Mucosa of descending colon (tissue), 3 donors: ENCODE results near the gene ZNF423. TPM values are rescaled to one million over a fixed set of nuclear protein-coding genes. Genes with fewer than 3 reads are reported as not detected.

ENCODE experiments used
- ATAC-seq: fragments of 200-7000 bp; cut with Tn5 transposase; one replicate; pipeline ENCODE4 v1.9.1; 2020; ENCODE audit warnings: mild to moderate bottlenecking, moderate library complexity
- DNase-seq, 3 donors: peaks; one replicate each; pipeline ENCODE4 v3.0.0-alpha.2; 2020
- H3K36me3 ChIP-seq: fragments of 200-600 bp; one replicate; pipeline ENCODE4 v1.8.0; 2021; ENCODE audit warnings: low read depth, mild to moderate bottlenecking
- H3K4me1 ChIP-seq: fragments of 200-600 bp; one replicate; pipeline ENCODE4 v1.8.0; 2021; ENCODE audit warnings: low read depth, mild to moderate bottlenecking
- H3K4me3 ChIP-seq: fragments of 200-600 bp; one replicate; pipeline ENCODE4 v1.8.0; 2021; ENCODE audit warnings: mild to moderate bottlenecking
- H3K9me3 ChIP-seq: fragments of 200-600 bp; one replicate; pipeline ENCODE4 v1.8.0; 2021; ENCODE audit warnings: mild to moderate bottlenecking
- intact Hi-C, 2 donors: fragments of 100-400 bp; cut with DNase I in 1 of 2; cut with micrococcal nuclease in 1 of 2; formaldehyde crosslinking; loops; one replicate each; pipeline versions ENCODE4 v1.11.0 to v1.11.1; 2022; cut with DNase I, micrococcal nuclease
- total RNA-seq, 3 donors: library from RNA; stranded (reverse); fragmentation: NEBNext Ultra II Directional in 2 of 3; extraction: Animal tissue kit (Norgen Biotek cat#: 25700) in 2 of 3; gene quantifications; one replicate each; pipeline versions ENCODE4 v1.2.1 to v1.2.4, GENCODE V29; 2021 to 2023
- TF ChIP-seq, protein P1 (sequence below): fragments of 200-600 bp; IDR thresholded peaks from one replicate; pipeline ENCODE4 v1.8.0; 2022; ENCODE audit warnings: antibody characterized with exemption, mild to moderate bottlenecking
- donor health status: DM: no; HTN: no; CAD: no; lungs with moderate emphysema.
- donor health status: DM: no; HTN: no; CAD: no.
- donor health status: DM: no; HTN: yes; CAD: no.

The ZNF423 gene
- total RNA-seq, 3 donors from 2014 or later, result 6.7 to 11.6 (median 11.0) TPM

DNA sequence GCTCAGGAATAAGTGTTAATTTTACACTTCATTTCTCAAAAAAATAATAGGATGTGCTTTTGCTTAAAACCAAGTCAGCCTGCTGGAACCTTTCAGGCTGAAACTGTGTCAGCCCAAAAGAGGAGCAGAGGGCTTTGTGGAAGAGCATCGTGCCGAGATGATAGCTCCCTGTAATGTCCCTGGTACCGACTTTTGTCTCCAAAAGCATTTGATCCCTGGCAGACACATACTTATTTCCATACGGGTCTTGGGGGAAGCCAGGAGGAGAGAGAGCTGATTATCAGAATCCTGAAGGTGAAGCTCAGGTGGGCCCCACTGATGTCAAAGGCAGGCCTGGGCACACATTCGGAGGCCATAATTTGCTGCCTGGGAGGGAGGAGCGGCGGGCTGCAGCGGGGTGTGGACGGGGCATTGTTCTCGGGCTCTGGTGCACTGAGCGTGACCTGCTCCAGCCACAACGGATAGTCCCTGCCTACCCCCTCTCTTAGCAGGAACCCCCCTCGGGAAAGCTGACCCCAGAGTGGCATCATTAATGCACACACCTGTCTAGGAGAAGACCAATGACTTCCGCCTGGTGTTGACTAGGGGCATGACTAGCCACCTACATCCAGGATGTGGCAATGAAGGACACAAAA is 326.4 kb downstream of the ZNF423 start:
- Histone ChIP-seq H3K4me1 (no peaks in the 10 kb centered on the region), H3K4me3 (no peak overlapping the region), H3K9me3 (no peaks in the 10 kb centered on the region), H3K36me3 (no peaks in the 10 kb centered on the region)
- TF ChIP-seq, protein P1, sequence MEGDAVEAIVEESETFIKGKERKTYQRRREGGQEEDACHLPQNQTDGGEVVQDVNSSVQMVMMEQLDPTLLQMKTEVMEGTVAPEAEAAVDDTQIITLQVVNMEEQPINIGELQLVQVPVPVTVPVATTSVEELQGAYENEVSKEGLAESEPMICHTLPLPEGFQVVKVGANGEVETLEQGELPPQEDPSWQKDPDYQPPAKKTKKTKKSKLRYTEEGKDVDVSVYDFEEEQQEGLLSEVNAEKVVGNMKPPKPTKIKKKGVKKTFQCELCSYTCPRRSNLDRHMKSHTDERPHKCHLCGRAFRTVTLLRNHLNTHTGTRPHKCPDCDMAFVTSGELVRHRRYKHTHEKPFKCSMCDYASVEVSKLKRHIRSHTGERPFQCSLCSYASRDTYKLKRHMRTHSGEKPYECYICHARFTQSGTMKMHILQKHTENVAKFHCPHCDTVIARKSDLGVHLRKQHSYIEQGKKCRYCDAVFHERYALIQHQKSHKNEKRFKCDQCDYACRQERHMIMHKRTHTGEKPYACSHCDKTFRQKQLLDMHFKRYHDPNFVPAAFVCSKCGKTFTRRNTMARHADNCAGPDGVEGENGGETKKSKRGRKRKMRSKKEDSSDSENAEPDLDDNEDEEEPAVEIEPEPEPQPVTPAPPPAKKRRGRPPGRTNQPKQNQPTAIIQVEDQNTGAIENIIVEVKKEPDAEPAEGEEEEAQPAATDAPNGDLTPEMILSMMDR, result no peak
- ATAC-seq (no peak), DNase-seq (no peak)
- intact Hi-C loops, result no loop called here

DNA sequence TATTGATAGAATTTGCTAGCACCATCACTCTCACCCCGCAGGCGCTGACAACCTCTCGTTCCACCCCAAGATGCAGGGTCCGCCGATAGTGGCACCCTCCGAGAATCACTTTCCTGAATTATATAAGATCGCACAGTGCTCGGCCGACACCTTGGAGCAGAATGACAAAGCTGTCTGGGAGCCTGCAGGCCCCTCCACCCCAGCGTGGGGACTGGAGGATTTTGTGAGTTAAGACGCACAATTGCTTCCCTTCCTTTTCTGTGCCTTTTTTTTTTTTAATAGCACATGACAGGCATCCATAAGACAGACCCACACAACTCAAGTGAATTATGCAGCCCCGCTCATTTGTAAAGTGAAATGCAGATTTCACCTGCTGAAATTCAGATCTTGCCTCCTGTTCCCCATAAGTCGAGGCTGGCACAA is 327.0 kb downstream of the ZNF423 start:
- Histone ChIP-seq H3K36me3 (no peaks in the 10 kb centered on the region), H3K9me3 (no peaks in the 10 kb centered on the region), H3K4me3 (no peak overlapping the region), H3K4me1 (no peaks in the 10 kb centered on the region)
- DNase-seq (no peak), ATAC-seq (no peak)
- intact Hi-C loops, result no loop called here
- TF ChIP-seq, protein P1, result no peak

DNA sequence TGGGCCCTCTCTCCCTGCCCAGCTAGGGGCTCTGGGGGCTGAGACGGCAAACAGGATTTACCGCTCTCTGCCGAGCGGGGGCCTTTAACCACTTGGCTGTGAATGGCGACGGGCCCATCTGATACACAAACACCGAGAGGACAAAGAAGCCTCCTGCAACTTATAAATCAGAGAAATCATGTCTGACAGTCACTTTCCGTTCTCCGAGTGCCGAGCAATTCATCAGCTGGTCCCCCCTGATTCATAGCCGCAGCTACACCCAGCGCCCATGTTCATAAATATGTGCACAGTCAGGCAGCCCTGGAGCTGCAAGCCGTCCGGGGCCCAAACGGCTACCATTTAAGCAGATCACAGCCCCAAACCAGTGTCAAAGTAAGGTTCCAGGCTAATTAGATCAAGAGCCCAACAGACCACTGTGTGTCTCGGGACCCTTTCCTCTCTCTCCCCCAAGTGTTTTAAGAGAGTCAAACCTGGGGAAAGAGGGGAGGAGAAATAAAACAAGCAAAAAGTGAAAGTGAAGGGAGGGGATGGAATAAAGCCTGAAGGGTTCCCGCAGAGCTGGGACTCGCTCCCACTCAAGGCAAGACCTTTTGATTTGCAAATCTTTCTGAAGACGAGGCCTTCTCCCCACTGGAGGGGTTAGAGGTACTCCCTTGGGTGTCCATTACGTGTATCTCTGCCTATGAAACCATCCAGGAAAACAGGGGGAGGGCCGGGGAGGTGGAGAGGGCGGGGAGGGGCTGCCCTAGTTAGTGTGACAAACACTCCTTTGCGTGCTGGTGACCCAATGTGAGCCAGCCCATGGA is 327.6 kb downstream of the ZNF423 start:
- TF ChIP-seq, protein P1, result no peak
- DNase-seq, result no peak

DNA sequence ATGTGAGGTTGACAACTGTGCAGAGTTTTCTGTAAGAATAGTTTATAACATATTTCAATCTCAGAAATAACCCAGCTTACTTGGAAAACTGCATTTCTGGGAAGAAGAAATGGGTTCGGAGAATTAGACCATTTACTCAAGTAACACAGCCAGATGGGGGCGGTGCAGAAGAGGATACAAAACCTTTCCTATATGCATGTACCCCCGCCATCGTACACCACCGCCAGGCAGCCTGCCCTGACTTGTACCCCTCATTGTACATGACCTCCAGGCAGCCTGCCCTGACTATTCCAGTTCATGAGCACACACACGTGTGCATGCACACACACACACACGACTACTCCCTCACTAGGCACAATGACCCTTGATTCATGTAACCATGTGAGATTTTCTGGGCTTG is 328.3 kb downstream of the ZNF423 start:
- intact Hi-C loops, result no loop called here
- no peak for DNase-seq
- TF ChIP-seq, protein P1, result no peak
- Histone ChIP-seq H3K36me3 (no peaks in the 10 kb centered on the region), H3K4me1 (no peaks in the 10 kb centered on the region), H3K4me3 (no peak overlapping the region), H3K9me3 (no peaks in the 10 kb centered on the region)
- no peak for ATAC-seq

More for the DNA sequence above, 327.6 kb downstream of the ZNF423 start:
- Histone ChIP-seq H3K9me3 (no peaks in the 10 kb centered on the region), H3K4me3 (no peak overlapping the region), H3K36me3 (no peaks in the 10 kb centered on the region), H3K4me1 (no peaks in the 10 kb centered on the region)
- ATAC-seq, result peak; percentile 22
- intact Hi-C loops, result no loop called here

DNA sequence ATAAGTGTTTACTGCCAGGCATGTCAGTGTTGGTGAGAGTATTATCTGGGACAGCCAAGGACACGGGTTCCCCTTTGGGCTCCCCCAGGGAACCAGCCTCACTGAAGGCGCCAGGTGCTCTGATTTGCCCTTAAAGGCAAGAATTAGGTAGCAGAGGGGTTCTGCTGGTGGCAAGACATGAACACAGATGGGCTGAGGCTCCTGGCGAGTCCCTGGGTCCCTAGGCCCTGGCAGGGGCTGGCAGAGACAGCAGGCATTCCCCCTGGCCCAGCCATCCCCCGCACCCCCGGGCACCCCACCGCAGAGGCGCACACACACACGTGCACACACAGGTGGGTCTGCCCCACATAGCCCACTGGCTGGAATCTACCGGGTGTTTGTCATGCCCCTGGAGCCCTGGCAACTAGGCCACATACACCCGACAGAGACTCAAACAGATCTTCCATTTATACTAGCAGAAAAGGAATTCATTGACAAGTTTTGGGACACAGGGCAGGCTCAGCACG is 329.0 kb downstream of the ZNF423 start:
- Histone ChIP-seq H3K36me3 (no peaks in the 10 kb centered on the region), H3K4me1 (no peaks in the 10 kb centered on the region), H3K4me3 (no peak overlapping the region), H3K9me3 (no peaks in the 10 kb centered on the region)
- DNase-seq (peak in 1 of 3 donors; percentile 34), ATAC-seq (no peak)
- TF ChIP-seq, protein P1, result no peak
- intact Hi-C loops, result no loop called here
